Upper lobe of left lung (tissue), 4 donors: ENCODE results near the gene RAB11FIP4.

ENCODE experiments used
- CTCF ChIP-seq, 6 experiments: fragments of 450-650 bp in 4 of 6; fragments of 200-600 bp in 2 of 6; sonication (generic) in 2 of 6; IDR thresholded peaks; one replicate each; pipeline ENCODE4 v1.5.1; 2016 to 2019; ENCODE audit warnings: antibody characterized with exemption in 6 of 6
- EP300 ChIP-seq, 4 donors: sonication (generic); formaldehyde crosslinking; IDR thresholded peaks; one replicate each; pipeline ENCODE4 v1.5.1; 2017; ENCODE audit warnings: antibody characterized with exemption in 4 of 4, control low read depth in 2 of 4
- POLR2AphosphoS5 ChIP-seq, 2 donors: sonication (generic); formaldehyde crosslinking; IDR thresholded peaks; one replicate each; pipeline ENCODE4 v1.5.1; 2017; ENCODE audit warnings: antibody characterized with exemption in 2 of 2

GRCh38 chr17:31494259-31495021 lies 103.0 kb downstream of the RAB11FIP4 start:
- TF ChIP-seq CTCF (IDR thresholded peaks at IDR 0.05) (no peak), POLR2AphosphoS5 (IDR thresholded peaks at IDR 0.05) (peak in 1 of 2 donors; percentile 19), EP300 (IDR thresholded peaks at IDR 0.05) (no peak)
